ENCODE results near the gene MUC5AC.

The MUC5AC gene

DNA sequence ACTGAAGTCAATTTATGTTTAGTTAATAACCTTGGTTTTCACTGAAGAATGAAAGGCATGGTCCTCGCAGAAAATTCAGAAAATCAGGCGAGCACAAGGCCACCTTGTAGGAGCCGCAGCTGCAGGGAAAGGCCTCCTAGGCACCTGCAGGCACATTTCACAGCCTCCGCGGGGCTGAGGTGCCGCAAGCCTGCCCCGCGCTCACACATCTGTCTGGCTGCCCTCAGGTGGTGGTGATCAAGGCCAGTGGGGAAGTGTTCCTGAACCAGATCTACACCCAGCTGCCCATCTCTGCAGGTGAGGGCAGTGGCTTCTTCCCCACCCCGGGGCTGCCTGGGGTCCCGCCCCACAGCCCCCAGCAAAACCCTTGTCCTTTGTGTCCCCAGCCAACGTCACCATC lies 10.5 kb downstream of the MUC5AC start:
- TF ChIP-seq, protein P1, sequence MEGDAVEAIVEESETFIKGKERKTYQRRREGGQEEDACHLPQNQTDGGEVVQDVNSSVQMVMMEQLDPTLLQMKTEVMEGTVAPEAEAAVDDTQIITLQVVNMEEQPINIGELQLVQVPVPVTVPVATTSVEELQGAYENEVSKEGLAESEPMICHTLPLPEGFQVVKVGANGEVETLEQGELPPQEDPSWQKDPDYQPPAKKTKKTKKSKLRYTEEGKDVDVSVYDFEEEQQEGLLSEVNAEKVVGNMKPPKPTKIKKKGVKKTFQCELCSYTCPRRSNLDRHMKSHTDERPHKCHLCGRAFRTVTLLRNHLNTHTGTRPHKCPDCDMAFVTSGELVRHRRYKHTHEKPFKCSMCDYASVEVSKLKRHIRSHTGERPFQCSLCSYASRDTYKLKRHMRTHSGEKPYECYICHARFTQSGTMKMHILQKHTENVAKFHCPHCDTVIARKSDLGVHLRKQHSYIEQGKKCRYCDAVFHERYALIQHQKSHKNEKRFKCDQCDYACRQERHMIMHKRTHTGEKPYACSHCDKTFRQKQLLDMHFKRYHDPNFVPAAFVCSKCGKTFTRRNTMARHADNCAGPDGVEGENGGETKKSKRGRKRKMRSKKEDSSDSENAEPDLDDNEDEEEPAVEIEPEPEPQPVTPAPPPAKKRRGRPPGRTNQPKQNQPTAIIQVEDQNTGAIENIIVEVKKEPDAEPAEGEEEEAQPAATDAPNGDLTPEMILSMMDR (IDR thresholded peaks at IDR 0.05; ENCODE audit: borderline replicate concordance, extremely low read depth, low read length, poor library complexity, severe bottlenecking) = no peak
- TF ChIP-seq EZH2 (IDR thresholded peaks at IDR 0.05; ENCODE audit: borderline replicate concordance, low read depth, low read length, severe bottlenecking) = no peak
- Histone ChIP-seq H3K9me3 (ENCODE audit: insufficient read depth, low read length, severe bottlenecking) (no peaks in the 10 kb centered on the region), H3K4me1 (ENCODE audit: insufficient read depth, low read length) (no peaks in the 10 kb centered on the region), H3K79me2 (ENCODE audit: insufficient read depth, low read length) (no peaks in the 10 kb centered on the region), H3K4me3 (ENCODE audit: low read depth in 1 of 2, low read length in 2 of 2) (no peak overlapping the region), H4K20me1 (ENCODE audit: insufficient read depth, low read length) (no peaks in the 10 kb centered on the region), H3K36me3 (ENCODE audit: insufficient read depth, low read length) (no peaks in the 10 kb centered on the region), H3K27me3 (ENCODE audit: insufficient read depth, low read length, poor library complexity) (no peaks in the 10 kb centered on the region), H3K27ac (ENCODE audit: low read length) (no peak overlapping the region), H3K9ac (ENCODE audit: low read depth, low read length) (no peak overlapping the region), H2AFZ (ENCODE audit: low read depth, low read length) (no peak overlapping the region), H3K4me2 (ENCODE audit: insufficient read depth, low read length) (no peak overlapping the region)
- ATAC-seq (ENCODE audit: insufficient read depth, low read depth) (no peak), DNase-seq (no peak)

GRCh38 chr11:1168721-1169161 lies 11.0 kb downstream of the MUC5AC start:
- H3K4me1 ChIP-seq (ENCODE audit: insufficient read depth, low read length) = no peaks in the 10 kb centered on the region
- H3K4me3 ChIP-seq (ENCODE audit: low read depth in 1 of 2, low read length in 2 of 2) = no peak overlapping the region
- no peaks in the 10 kb centered on the region for H3K79me2 ChIP-seq (ENCODE audit: insufficient read depth, low read length)
- H3K27me3 ChIP-seq (ENCODE audit: insufficient read depth, low read length, poor library complexity) = no peaks in the 10 kb centered on the region
- no peaks in the 10 kb centered on the region for H3K36me3 ChIP-seq (ENCODE audit: insufficient read depth, low read length)
- no peak for ATAC-seq (ENCODE audit: insufficient read depth, low read depth)
- no peak overlapping the region for H3K27ac ChIP-seq (ENCODE audit: low read length)
- H3K4me2 ChIP-seq (ENCODE audit: insufficient read depth, low read length) = no peak overlapping the region
- DNase-seq = no peak
- H3K9ac ChIP-seq (ENCODE audit: low read depth, low read length) = no peak overlapping the region
- TF ChIP-seq EZH2 (IDR thresholded peaks at IDR 0.05; ENCODE audit: borderline replicate concordance, low read depth, low read length, severe bottlenecking) = no peak
- TF ChIP-seq, protein P1 (IDR thresholded peaks at IDR 0.05; ENCODE audit: borderline replicate concordance, extremely low read depth, low read length, poor library complexity, severe bottlenecking) = no peak
- H2AFZ ChIP-seq (ENCODE audit: low read depth, low read length) = no peak overlapping the region
- no peaks in the 10 kb centered on the region for H3K9me3 ChIP-seq (ENCODE audit: insufficient read depth, low read length, severe bottlenecking)
- H4K20me1 ChIP-seq (ENCODE audit: insufficient read depth, low read length) = no peaks in the 10 kb centered on the region

DNA sequence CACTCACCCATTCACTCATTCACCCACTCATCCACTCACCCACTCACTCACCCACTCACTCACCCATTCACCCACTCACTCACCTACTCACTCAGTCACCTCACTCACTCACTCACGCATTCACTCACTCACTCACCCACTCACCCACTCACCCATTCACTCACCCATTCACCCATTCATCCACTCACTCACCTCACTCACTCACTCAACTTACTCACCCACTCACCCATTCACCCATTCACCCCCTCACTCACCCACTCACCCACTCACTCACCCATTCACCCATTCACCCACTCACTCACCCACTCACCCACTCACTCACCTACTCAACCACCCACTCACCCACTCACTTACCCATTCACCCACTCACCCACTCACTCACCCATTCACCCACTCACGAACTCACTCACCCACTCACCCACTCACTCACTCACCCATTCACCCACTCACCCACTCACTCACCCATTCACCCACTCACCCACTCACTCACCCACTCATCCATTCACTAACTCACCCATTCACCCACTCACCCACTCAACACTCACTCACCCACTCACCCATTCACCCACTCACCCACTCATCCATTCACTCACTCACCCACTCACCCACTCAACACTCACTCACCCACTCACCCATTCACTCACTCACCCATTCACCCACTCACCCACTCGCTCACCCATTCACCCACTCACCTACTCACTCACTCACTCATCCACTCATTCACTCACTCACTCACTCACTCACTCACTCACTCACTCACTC lies 13.7 kb downstream of the MUC5AC start:
- TF ChIP-seq, protein P1 (IDR thresholded peaks at IDR 0.05; ENCODE audit: borderline replicate concordance, extremely low read depth, low read length, poor library complexity, severe bottlenecking) = no peak
- no peak for TF ChIP-seq EZH2 (IDR thresholded peaks at IDR 0.05; ENCODE audit: borderline replicate concordance, low read depth, low read length, severe bottlenecking)
- no peak overlapping the region for H3K9ac ChIP-seq (ENCODE audit: low read depth, low read length)
- no peak for ATAC-seq (ENCODE audit: insufficient read depth, low read depth)

More for the DNA sequence above, 13.7 kb downstream of the MUC5AC start:
- no peak for DNase-seq
- H3K79me2 ChIP-seq (ENCODE audit: insufficient read depth, low read length) = no peaks in the 10 kb centered on the region
- H3K4me2 ChIP-seq (ENCODE audit: insufficient read depth, low read length) = no peak overlapping the region
- no peak overlapping the region for H2AFZ ChIP-seq (ENCODE audit: low read depth, low read length)
- H3K9me3 ChIP-seq (ENCODE audit: insufficient read depth, low read length, severe bottlenecking) = no peaks in the 10 kb centered on the region
- no peaks in the 10 kb centered on the region for H3K4me1 ChIP-seq (ENCODE audit: insufficient read depth, low read length)
- no peaks in the 10 kb centered on the region for H3K27me3 ChIP-seq (ENCODE audit: insufficient read depth, low read length, poor library complexity)
- H3K4me3 ChIP-seq (ENCODE audit: low read depth in 1 of 2, low read length in 2 of 2) = no peak overlapping the region
- no peak overlapping the region for H3K27ac ChIP-seq (ENCODE audit: low read length)
- no peaks in the 10 kb centered on the region for H3K36me3 ChIP-seq (ENCODE audit: insufficient read depth, low read length)
- H4K20me1 ChIP-seq (ENCODE audit: insufficient read depth, low read length) = 0 out of 2 replicates have a peak, but pooled peaks cover 3% of the 10 kb centered on the region

Data from DND-41 (cell line).